ENCODE measurements around the gene HECW1.

GRCh38 chr7:43141091-43141490 is 28.6 kb downstream of the HECW1 start:
- no peak for TF ChIP-seq FOXK2 (IDR thresholded peaks at IDR 0.05)
- TF ChIP-seq SP1 (IDR thresholded peaks at IDR 0.05): no peak
- TF ChIP-seq BHLHE40 (IDR thresholded peaks at IDR 0.05; ENCODE audit: borderline replicate concordance): no peak
- TF ChIP-seq NFRKB (IDR thresholded peaks at IDR 0.05): no peak
- TF ChIP-seq HDGF (IDR thresholded peaks at IDR 0.05; ENCODE audit: borderline replicate concordance): no peak
- no peak for TF ChIP-seq LEF1 (IDR thresholded peaks at IDR 0.05; ENCODE audit: borderline replicate concordance)
- TF ChIP-seq ELF4 (IDR thresholded peaks at IDR 0.05): no peak
- no peak for TF ChIP-seq SUZ12 (IDR thresholded peaks at IDR 0.05)
- no peak for TF ChIP-seq ARNT (IDR thresholded peaks at IDR 0.05)
- TF ChIP-seq FOXM1 (IDR thresholded peaks at IDR 0.05; ENCODE audit: borderline replicate concordance): no peak
- no peak for TF ChIP-seq ZNF384 (IDR thresholded peaks at IDR 0.05)
- TF ChIP-seq CTBP1 (IDR thresholded peaks at IDR 0.05; ENCODE audit: borderline replicate concordance): no peak

Data from HEK293T (cell line).